Sigmoid colon (tissue), 3 donors: ENCODE measurements around the gene TMEM121B.

Source experiments
- CTCF ChIP-seq, 4 experiments: fragments of 450-650 bp in 3 of 4; fragments of 200-600 bp in 1 of 4; IDR thresholded peaks; one replicate each; pipeline ENCODE4 v1.5.1; 2016 to 2019; ENCODE audit warnings: antibody characterized with exemption in 4 of 4, mild to moderate bottlenecking in 3 of 4, moderate library complexity in 2 of 4
- POLR2A ChIP-seq, 2 donors: fragments of 450-650 bp; IDR thresholded peaks; one replicate each; pipeline ENCODE4 v1.6.1; 2016; ENCODE audit warnings: antibody characterized with exemption in 2 of 2, mild to moderate bottlenecking in 2 of 2, moderate library complexity in 2 of 2

- TF ChIP-seq CTCF (IDR thresholded peaks at IDR 0.05), result no peak
- no peak for TF ChIP-seq POLR2A (IDR thresholded peaks at IDR 0.05)
Observed at GRCh38 chr22:17096071-17096470, 25.1 kb downstream of the TMEM121B start.
